ENCODE data around the gene IL22RA2.
A peak's percentile ranks its signal among the peaks of the same experiment; 100 is the strongest.
"Not testable (repeated sequence)": the region's sequence is repeated elsewhere in the genome, so short reads cannot be mapped to it uniquely, and the experiment has no call there.

The IL22RA2 gene, protein sequence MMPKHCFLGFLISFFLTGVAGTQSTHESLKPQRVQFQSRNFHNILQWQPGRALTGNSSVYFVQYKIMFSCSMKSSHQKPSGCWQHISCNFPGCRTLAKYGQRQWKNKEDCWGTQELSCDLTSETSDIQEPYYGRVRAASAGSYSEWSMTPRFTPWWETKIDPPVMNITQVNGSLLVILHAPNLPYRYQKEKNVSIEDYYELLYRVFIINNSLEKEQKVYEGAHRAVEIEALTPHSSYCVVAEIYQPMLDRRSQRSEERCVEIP

DNA sequence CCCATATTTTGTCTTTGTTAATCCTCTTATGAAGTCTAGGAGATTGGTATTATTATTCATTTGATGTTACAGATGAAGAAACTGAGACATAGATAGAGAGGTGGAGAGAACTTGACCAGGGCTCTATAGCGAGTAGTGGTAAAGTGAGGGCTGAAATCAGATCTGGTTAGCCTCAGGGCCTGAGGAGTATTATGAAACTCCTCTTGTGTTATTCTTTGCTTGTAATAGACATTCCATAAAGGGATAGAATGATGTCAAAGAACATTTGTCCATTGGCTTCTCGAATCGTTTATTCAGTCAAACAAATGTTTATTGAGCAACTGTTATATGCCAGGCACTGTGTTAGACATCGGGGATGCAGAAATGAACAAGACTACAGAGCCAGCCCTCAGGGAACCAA lies at the start of gene IL22RA2:
TSS of gene IL22RA2 (minus strand) at position 144 of the 400 bp plus-strand sequence. CDS start 11,895 bp downstream, outside the sequence.
- DNase-seq = no peak

DNA sequence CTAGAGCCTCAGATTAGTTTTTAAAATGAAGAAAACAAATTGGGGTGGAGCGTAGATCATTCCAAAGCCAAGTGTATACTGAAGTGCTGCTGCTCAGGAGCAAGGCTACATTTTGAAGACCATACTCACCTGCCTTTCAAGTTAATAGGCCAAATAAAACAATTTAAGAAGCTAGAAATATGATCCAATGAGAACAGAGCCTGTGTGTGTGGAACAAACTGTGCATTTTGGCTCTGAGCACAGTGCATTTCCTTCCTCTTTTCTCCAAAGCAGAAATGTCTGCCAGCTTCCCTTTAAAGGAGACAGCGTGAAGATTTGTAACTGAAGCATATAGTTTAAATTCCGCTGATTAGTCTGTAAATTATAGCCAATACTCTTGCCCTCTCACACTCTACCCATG lies 48.9 kb upstream of the IL22RA2 start:
- no peak for DNase-seq

DNA sequence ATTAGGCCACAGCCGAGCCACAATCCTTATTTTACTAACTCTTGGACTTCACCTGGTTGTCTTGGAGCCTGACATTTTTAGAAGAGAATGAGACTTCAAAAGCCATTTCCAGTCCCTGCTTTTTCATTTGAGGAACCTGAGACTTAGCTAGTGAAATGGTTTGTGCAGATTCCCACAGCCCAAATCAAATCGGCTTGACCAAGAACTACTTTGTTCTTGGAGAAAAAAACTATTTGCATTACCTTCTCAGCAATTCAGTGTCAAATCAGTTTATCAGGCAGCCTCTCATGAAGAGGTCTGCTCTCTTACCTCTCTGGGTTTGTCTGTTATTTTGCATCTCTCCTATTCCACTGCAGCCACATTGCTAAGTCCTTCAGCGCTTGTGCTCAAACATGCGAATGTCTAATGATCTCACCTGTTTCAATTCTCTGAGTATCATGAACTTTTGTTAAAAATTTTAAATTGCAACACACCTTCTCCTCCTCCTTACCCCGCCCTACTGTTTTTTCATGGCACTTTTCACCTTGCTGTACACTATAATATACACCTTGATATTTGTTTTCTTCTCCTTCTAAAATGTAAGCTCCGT lies 46.3 kb upstream of the IL22RA2 start:
- DNase-seq = no peak

DNA sequence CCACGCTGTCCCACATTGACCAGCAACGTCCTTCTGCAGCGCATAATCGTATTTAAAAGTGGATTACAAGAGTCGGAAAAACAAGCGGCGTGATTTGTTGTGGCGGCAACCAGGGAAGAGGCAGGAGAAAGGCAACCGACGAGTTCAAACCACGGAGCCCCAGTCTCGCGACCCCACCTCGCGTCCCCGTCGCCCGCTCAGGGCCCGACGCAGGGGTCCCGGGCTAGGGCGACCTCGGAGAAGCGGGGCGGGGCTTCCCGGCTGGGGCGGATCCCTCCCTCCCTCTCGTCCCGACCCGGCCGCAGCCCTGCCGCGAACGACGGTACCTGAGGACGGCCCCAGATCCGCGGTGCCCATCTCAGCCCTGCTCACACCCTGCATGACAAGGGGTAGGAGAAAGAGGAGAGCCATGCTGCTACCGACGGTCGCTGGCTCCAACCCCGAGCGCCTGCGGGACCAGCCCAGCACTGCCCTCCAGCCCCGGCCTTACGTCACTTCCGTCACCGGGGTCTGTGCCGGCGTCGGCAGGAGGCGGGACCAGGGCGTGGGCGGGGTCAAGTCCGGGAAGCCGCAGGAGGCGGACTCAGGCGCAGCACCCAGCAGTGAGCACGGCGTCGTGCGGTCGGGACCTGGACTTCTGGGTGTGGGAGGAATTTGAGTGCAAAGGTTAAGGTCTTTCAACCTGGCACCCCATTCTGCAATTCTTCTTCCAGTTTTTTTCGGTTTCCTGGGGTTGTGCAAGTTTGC lies 45.6 kb upstream of the IL22RA2 start, which contains the start of gene IFNGR1:
TSS of gene IFNGR1 (minus strand) at position 469 of the 747 bp plus-strand sequence. CDS start at position 411, 58 bp downstream.
- DNase-seq = peak; percentile 99

DNA sequence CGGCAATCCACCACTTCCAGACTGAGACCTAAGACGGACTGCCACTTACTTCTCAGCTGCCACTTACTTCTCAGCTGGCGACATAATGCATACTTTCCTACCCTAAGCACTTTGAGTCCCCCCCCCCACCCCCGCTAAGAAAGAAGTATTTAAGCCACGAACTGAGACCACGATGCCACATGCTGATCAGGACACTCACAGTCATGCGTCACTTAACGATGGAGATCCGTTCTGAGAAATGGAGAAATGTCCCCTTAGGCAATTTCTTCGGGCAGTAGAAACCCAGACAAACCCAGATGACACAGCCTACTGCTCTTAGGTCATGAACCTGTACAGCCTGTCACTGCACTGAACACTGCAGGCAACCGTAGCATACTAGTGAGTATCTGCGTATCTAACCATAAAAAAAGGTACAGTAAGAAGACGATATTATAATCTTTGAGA lies 45.1 kb upstream of the IL22RA2 start:
- DNase-seq = no peak

DNA sequence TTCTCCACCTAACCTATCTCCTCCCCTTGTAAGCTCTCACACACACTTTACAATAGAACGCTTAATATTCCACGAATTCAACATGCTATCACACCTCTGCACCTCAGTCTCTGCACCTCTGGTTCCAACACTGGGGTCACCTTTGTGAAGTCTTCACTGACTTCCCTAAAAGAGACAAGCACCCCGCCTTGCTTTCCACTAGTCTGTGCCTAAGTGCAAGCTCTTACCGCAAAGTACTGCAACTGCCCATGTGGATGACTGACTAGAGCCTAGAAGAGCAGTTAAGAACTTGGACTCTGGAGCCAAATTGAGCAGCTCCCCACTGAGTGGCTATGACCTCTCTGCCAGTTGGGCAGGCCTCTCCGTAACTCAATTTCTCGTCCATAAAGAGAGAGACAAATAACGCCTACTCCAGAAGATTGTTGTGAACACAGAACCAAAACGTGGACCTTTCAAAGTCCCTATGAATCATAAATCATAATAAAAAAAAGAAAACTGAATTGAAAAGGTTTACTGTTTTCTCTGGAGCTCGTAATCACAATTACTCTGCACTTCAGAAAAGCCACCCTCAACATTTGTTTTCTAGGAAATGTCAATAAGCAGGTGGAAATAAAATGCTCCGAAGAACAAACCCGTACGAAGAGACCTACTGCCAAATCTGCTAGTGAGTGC lies 44.5 kb upstream of the IL22RA2 start:
- no peak for DNase-seq

DNA sequence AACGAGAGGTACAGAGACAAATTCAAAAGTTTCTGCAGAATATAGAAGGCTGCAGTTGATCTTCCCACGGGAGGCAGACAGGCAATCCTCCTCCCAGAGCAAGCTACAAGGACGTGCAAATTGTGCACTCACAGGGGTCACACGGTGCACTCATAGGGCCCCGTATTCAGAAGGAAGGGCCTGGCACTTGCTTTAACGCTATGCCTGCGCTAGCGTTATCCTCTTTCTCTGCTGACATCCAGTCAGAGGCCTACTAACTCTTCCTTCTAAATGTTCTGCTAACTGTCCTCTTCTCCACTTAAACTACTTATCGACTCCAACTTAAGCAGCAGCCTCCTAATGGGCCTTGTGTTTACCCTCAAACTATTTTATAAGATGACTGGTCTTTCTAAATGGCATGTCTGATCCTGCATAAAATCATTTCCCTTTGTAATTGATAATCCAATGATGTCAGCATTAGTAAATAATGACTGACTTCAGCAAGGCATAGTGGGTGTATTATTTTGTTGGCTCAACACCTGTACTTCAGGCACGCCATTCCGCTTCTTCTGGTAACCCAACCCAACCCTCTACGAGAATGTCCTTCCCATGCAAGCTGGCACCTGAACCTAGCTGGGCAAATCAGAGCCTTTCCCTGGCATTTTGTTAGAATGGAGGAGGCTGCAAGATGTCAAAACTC lies 43.6 kb upstream of the IL22RA2 start:
- DNase-seq = no peak

DNA sequence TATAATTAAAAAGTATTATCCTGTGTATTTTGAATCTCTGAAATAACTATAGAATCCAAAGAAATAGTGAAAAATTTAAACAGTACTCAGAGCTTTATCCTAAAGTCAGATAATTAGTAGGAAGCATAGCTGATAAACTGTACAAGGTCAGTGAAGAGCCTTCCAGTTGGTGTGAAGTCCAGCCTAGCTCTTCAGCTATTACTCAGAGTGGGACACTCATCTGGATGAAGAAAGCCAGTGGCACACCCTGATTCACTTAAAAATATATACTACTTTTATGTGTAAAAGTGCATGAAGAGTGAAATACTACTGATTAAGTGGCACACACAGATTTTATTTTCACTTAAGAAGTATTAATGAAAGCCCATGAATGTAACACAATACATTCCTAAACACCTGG lies 42.7 kb upstream of the IL22RA2 start:
- no peak for DNase-seq

DNA sequence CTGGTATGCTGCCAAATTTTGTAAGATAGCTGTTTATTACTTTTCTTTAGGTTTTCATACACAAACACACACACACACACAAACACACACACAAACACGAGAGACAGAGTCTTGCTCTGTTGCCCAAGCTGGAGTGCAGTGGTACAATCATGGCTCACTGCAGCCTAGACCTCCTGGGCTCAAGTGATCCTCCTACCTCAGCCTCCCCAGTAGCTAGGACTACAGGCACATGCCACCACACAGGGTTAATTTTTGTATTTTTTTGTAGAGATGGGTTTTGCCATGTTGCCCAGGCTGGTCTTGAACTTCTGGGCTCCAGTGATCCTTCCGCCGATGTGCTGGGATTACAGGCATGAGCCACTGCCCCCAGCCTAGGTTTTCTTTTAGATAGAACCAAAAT lies 42.2 kb upstream of the IL22RA2 start:
- DNase-seq = not testable (repeated sequence)

DNA sequence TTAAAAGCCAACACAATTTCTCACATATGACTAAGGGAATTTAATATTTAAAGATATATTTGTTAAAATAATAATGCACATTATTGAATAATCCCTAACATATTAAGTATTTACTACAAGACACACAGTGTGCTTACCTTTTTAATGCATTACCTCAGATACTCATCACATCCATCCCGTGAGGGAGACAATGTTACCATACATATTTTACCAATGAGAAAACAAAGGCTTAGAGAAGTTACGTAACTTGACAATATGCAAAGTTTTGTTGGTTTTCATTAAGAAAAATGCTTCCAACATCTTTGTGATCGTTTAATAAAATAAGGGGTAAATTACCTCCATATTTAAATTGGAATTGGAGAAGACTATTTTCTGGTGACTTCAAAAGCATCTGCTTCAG lies 41.5 kb upstream of the IL22RA2 start:
- no peak for DNase-seq

DNA sequence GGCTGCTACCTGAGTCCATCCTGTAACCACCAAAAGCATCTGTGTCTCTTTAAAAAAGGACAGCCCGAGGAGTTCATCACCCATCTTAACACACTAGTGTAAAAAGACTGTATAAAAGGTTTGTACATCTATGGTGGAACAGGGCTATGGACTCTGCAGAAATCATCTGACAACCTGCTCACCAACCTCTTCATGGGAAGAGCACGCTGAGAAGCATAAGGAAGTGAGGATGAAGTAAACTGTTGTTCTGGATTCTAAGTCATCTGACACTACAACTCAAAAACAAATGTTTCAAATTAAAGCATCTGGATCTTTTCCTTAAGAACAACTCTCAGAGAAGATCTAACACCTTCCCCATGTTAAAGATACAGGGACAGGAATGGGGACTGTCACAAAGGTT lies 40.4 kb upstream of the IL22RA2 start:
- no peak for DNase-seq

DNA sequence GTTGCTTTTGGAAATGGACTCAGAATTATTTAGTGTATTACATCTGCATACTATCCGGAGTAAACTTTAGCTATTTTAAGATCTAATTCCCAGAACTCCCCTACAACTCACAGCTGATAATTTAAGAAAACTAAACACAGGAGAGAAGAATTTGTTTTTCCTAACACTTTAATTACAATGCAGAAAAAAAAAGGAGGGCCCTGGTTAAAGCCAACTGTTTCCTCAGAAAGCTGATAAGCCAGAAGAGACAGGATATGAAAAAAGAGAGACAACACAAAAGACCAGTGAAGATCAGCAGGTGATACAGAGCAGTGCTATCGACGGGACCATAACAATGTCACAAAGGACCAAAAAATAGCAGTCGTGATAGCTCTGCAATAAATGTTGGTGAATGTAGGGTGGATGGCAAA lies 39.9 kb upstream of the IL22RA2 start:
- no peak for DNase-seq

DNA sequence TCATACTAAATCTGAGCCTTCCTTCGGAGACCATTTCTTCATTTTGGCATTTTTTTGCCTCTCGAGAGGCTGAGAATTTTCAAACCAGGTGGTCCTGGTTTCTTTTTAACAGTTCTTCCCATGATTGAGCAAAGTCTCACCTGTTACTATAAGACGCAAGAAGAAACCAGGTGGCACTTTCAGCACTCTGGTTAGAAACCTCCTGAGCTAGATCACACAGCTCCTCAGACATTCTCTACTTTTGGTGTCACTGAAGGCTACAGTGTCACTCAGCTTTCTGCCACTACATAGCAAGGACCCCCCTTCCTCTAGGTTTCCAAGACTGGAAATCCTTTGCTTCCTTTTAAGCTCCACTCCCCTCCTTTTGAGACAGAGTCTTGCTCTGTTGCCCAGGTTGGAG lies 38.5 kb upstream of the IL22RA2 start:
- DNase-seq = no peak

DNA sequence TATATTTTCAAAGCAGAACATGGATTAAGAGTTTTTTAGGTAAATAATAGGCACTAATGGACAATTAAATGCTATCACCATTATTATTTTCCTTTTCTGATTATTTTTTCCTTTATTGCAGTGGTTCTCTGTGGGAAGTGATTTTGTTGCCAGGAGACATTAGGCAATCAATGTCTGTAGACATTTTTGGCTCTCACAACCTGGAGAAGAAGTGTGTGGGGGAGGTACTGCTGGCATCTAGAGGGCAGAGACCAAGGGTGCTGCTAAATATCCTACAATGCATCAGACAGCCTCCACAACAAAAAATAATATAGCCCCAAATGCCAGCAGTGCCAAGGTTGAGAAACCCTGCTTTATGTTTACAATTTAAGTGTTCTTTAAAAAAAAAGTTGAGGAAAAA lies 37.5 kb upstream of the IL22RA2 start:
- DNase-seq = no peak

DNA sequence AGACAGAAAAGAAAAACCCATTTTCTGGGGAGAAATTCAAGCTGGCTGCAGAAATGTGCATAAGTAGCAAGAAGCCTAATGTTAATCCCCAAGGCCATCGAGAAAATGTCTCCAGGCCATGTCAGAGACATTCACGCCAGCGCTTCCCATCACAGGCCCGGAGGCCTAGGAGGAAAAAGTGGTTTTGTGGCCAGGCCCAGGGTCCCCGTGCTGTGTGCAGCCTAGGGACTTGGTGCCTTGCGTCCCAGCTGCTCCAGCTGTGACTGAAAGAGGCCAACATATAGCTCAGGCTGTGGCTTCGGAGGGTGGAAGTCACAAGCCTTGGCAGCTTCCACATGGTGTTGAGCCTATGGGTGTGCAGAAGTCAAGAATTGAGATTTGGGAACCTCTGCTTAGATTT lies 34.8 kb upstream of the IL22RA2 start:
- no peak for DNase-seq

DNA sequence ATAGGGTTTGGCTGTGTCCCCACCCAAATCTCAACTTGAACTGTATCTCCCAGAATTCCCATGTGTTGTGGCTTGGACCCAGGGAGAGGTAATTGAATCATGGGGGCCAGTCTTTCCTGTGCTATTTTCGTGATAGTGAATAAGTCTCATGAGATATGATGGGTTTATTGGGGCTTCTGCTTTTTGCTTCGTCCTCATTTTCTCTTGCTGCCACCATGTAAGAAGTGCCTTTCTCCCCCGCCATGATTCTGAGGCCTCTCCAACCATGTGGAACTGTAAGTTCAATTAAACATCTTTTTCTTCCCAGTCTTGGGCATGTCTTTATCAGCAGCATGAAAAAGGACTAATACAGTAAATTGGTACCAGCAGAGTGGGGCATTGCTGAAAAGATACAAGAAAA lies 34.0 kb upstream of the IL22RA2 start:
- not testable (repeated sequence) for DNase-seq

DNA sequence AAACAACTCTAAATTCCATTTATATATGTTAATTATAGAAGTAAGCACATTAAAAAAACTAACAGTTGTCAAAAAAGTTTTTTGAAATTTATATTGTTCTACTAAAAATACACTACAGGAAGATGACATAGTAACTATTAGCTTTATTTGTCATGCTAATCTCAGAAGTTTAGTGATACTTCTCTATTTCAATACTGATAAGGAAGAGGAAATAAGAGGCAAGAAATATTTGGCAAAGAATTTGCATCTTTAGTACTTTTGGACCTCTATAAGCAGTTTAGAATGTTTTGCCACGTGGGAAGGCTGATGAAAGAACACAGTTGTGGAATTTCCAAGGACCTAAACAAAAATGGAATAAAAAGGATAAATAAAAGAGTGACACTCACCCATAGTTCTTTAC lies 33.1 kb upstream of the IL22RA2 start:
- no peak for DNase-seq

DNA sequence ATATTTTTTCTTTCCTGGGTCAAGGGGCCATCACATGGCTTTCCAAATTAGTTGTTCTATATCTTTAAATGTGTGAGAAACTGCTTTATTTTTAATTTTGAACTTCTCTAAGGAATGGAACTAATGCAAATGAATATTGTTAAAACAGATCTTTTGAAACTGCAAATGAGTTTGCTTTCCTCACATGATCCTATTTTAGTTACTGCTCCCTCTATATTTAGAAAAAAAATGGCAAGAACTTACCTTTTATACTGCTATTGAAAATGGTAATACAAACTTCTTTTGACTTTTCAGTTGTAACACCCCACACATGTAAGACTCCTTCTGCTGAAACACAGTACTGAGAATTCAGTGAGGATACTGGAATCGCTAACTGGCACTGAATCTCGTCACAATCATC lies 29.8 kb upstream of the IL22RA2 start:
- DNase-seq = no peak

DNA sequence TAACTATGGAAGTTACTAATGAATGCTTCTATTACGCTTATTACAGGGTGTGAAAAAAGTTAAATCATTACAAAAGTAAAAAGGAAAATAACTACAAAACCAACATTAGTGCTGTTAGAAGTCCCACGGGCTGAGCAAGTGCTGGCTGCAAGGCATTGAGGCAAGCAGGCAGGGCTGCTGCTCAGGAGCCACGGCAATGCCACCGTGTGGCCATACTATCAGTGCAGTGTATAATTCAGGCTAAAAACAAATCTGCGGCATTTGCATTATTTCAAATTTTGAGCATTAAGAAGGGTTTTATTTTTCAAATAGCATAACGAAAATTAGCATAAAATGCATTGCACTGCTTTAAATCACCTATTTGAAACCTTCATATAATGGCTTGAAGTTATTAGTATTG lies 28.6 kb upstream of the IL22RA2 start:
- no peak for DNase-seq

DNA sequence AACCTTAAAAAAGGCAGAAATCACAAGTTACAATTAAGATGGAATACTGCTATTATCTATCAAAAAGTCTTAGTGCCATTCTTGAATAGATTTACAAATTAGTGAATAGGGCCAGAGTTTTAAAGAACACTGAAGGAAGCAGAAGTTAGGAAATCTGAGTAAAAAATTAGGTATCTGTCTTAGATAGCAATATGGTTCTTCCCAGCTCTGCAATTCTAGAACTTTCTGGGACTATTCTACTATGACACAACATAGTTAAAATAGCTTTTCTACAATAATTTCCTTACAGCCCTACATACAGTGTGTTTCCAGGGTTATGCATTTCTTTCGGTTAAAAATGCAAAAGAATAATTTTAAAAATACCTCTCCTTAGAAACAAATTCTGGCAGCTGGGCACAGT lies 27.6 kb upstream of the IL22RA2 start:
- no peak for DNase-seq

DNA sequence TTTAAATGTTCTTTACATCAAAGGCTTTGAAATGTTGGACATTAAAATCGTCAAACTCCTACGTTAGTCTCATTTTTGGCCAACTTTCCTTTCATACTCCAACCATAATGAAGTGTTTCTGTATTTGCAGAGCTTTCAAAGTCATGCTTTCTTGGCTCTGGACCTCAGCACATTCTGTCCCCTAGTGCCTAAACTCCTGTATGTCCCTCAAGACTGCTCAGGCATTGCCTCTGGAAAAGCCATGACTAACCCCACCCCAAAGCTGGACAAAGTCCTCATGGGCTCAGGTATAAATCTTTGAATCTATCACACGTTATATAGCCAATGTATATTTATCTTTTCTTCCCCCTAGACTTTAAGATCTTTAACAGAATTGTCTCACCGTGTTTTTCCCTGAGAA lies 26.8 kb upstream of the IL22RA2 start:
- no peak for DNase-seq

DNA sequence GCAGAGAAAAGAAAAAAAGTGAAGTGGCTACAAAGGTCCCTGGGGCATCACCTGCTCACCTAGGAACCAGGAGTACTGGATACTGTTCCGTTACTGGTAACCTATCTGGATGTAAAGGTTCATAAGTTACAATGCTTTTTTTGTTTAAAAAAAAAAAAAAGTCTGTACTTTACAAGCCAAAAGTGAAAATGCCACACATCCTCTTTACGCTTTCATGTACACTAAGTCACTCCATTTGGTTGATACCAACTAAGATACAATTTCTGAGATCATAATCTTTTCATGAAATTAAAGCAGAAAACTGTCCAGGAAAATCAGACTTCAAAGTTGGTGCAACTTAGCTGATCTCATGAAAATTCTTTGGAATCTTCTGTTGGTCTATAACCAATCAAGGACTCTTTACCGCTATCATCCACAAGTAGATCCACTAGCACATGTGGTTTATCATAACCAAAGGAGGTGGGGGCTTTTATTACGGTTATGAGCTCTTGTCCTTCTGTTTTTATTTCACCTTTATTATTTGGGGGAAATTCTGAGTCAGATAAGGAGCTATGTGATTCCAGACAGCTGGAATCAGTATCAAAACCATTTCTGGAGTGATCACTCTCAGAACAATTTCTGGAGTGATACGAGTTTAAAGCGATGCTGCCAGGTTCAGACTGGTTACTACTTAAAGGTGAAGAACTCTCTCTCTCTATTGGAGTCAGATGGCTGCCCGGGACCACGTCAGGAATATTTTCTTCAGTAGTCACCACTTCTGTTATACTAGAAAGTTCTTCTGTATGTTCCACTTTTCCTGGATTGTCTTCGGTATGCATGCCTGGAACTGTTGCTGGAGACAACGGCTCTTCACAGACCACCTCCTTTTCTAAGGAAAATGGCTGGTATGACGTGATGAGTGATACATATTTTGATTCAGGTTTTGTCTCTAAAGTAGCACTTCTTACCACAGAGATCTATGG lies 24.5 kb upstream of the IL22RA2 start:
- no peak for DNase-seq

All from activated CD8-positive, alpha-beta memory T cell treated with anti-CD3 and anti-CD28 coated beads, Interleukin-2, amount 50 U/mL, for 48 hours (primary cell).